Measurements from ENCODE around the gene MAN1B1. TPM values are rescaled to one million over a fixed set of nuclear protein-coding genes. Genes with fewer than 3 reads are reported as not detected.
A peak's percentile ranks its signal among the peaks of the same experiment; 100 is the strongest.

The MAN1B1 gene
- total and polyA plus RNA-seq, 2 donors (not counting 3 experiments of a cell fraction or from before 2014, with no cell fraction given), result 75.3 to 83.3 TPM

DNA sequence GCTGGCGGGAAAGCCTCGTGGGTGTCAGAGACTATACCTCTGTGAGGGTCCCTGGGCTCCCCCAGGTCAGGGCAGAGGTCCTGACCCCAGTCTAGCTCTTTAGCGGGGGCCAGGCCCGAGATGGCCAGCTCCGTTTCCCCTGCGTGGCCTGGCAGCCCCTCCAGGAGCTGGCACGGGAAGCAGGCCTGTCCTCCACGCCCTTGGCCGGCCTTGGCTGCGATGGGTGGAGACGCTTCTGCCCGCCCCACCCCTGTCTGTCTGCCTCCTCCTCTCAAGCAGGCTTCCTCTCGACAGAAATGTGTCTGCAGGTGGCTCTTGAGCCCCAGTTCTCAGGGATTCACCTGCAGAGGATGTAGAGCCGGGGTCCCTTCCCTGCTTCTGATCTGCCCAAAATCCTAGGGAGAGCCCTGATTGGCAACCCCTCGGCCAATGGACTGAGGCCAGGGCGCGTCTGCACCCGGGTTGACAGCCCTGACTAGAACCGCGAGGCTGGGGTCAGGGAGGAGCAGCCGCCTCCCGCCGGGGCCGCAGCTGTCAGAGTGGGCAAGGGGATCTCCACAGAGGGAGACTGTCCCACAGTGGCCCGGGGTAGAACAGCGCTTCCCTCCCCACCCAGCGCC, 49.6 kb downstream of the MAN1B1 start:
- no peak for TF ChIP-seq JUN (IDR thresholded peaks at IDR 0.05; ENCODE audit: borderline replicate concordance, insufficient read depth, insufficient read length, low read depth)
- TF ChIP-seq EZH2 (IDR thresholded peaks at IDR 0.05; ENCODE audit: borderline replicate concordance, low read depth, low read length, severe bottlenecking), result peak; percentile 45
- dilution Hi-C loops (cut with MboI; ENCODE audit: extremely low pct_ligation_motif_present, low sequenced_read_pairs) (no loop called here), intact Hi-C loops (cut with micrococcal nuclease) (no loop called here)
- H3K79me2 ChIP-seq (ENCODE audit: control insufficient read depth, insufficient read depth, low read length), result no peaks in the 10 kb centered on the region
- H3K27me3 ChIP-seq (ENCODE audit: control insufficient read depth in 2 of 2, insufficient read depth in 2 of 2, low read length in 2 of 2), result peaks cover 35 to 36% of the 10 kb centered on the region in 2 experiments
- H3K27ac ChIP-seq (ENCODE audit: insufficient read depth, low read depth, low read length), result no peak overlapping the region
- no peak for DNase-seq (ENCODE audit: low read depth, low spot score)
- ChIA-PET CTCF (interaction anchor here (2.6 kb wide), 1 partner anchor 100 kb away, joined by 10 read pairs; no protein-coding TSS in a partner anchor), POLR2A (interaction anchor here (1.0 kb wide), 1 partner anchor 105 kb away, joined by 3 read pairs; the partner anchor contains the start of gene TUBB4B)
- H4K20me1 ChIP-seq (replicated peaks; ENCODE audit: control insufficient read depth, extremely low read depth, insufficient read depth, low read length), result no peaks in the 10 kb centered on the region
- H3K4me3 ChIP-seq (replicated peaks in 1 of 3; ENCODE audit: insufficient read depth in 1 of 3, low read depth in 1 of 3, low read length in 3 of 3), result no peak overlapping the region
- no peaks in the 10 kb centered on the region for H3K9me1 ChIP-seq (replicated peaks; ENCODE audit: control insufficient read depth, extremely low read depth, insufficient read depth, low read length)
- no peak overlapping the region for H3K4me2 ChIP-seq (ENCODE audit: insufficient read depth, low read length)
- H3K4me1 ChIP-seq (ENCODE audit: control insufficient read depth, extremely low read depth, insufficient read depth, low read length), result no peaks in the 10 kb centered on the region
- H3K36me3 ChIP-seq (ENCODE audit: control insufficient read depth in 2 of 2, extremely low read depth in 1 of 2, insufficient read depth in 2 of 2, low read length in 2 of 2), result no peaks in the 10 kb centered on the region
- H3K9ac ChIP-seq (replicated peaks; ENCODE audit: extremely low read depth, insufficient read depth, low read length), result no peak overlapping the region
- FAIRE-seq, result no peak
- no peak overlapping the region for H2AFZ ChIP-seq (ENCODE audit: low read depth, low read length)
- H3K9me3 ChIP-seq (replicated peaks; ENCODE audit: control insufficient read depth, insufficient read depth, low read length), result no peaks in the 10 kb centered on the region
- BruUV-seq (replicated peaks), result no TSS peak

DNA sequence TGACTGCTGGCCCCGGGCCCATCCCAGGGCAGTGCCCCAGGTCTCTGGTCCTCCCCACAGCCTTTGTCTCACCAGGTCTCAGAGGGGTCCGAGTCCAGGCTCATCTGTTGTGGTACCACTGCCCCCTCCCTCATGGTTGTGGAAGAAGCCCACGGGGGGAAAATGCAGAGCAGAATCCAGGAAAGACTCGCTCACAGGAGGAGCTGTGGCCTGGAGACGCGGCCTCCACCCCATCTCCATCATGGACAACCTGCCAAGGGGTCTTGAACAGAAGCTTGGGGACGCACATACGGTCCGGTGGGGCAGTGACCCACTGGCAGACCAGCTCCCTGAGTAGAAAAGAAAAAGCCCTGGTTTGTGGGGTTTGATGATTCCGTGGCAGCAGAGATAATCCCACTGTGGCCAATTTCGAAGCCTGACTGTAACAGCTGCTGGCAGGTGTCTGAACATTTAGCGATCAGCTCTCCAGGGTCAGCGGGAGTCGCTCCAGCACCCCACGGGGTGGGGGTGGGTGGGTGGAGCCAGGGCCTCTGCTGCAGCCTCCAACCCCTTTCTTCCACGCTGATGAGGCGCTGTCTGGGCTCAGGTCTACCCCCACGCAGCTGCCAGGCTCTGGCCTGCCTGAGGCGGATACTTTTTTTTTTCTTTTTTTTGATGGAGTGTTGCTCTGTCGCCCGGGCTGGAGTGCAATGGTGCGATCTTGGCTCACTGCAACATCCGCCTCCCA, 50.3 kb downstream of the MAN1B1 start:
- ChIA-PET POLR2A (interaction anchor here (1.0 kb wide), 1 partner anchor 104 kb away, joined by 3 read pairs; the partner anchor contains the start of gene TUBB4B), CTCF (interaction anchor here (2.6 kb wide), 1 partner anchor 100 kb away, joined by 10 read pairs; no protein-coding TSS in a partner anchor)
- Histone ChIP-seq H3K4me1 (ENCODE audit: control insufficient read depth, extremely low read depth, insufficient read depth, low read length) (no peaks in the 10 kb centered on the region), H3K79me2 (ENCODE audit: control insufficient read depth, insufficient read depth, low read length) (no peaks in the 10 kb centered on the region), H3K36me3 (ENCODE audit: control insufficient read depth in 2 of 2, extremely low read depth in 1 of 2, insufficient read depth in 2 of 2, low read length in 2 of 2) (no peaks in the 10 kb centered on the region), H3K4me2 (ENCODE audit: insufficient read depth, low read length) (no peak overlapping the region), H3K9me3 (replicated peaks; ENCODE audit: control insufficient read depth, insufficient read depth, low read length) (no peaks in the 10 kb centered on the region), H4K20me1 (replicated peaks; ENCODE audit: control insufficient read depth, extremely low read depth, insufficient read depth, low read length) (no peaks in the 10 kb centered on the region), H3K27me3 (ENCODE audit: control insufficient read depth in 2 of 2, insufficient read depth in 2 of 2, low read length in 2 of 2) (peaks cover 35 to 36% of the 10 kb centered on the region in 2 experiments), H2AFZ (ENCODE audit: low read depth, low read length) (no peak overlapping the region), H3K9ac (replicated peaks; ENCODE audit: extremely low read depth, insufficient read depth, low read length) (no peak overlapping the region), H3K9me1 (replicated peaks; ENCODE audit: control insufficient read depth, extremely low read depth, insufficient read depth, low read length) (no peaks in the 10 kb centered on the region), H3K27ac (ENCODE audit: insufficient read depth, low read depth, low read length) (no peak overlapping the region), H3K4me3 (replicated peaks in 1 of 3; ENCODE audit: insufficient read depth in 1 of 3, low read depth in 1 of 3, low read length in 3 of 3) (no peak overlapping the region)
- TF ChIP-seq POLR2A (IDR thresholded peaks at IDR 0.05; ENCODE audit: low read depth, low read length) (no peak), GATA2 (IDR thresholded peaks at IDR 0.05; ENCODE audit: insufficient read depth, insufficient read length, low read depth, low read length) (no peak), FOS (IDR thresholded peaks at IDR 0.05; ENCODE audit: borderline replicate concordance, insufficient read depth, low read length) (no peak), POLR2AphosphoS5 (IDR thresholded peaks at IDR 0.05; ENCODE audit: insufficient read depth, low read depth, low read length) (no peak), JUN (IDR thresholded peaks at IDR 0.05; ENCODE audit: borderline replicate concordance, insufficient read depth, insufficient read length, low read depth) (no peak), EZH2 (IDR thresholded peaks at IDR 0.05; ENCODE audit: borderline replicate concordance, low read depth, low read length, severe bottlenecking) (no peak), MYC (IDR thresholded peaks at IDR 0.05; ENCODE audit: low read depth, low read length) (no peak)
- TF ChIP-seq, protein P1, sequence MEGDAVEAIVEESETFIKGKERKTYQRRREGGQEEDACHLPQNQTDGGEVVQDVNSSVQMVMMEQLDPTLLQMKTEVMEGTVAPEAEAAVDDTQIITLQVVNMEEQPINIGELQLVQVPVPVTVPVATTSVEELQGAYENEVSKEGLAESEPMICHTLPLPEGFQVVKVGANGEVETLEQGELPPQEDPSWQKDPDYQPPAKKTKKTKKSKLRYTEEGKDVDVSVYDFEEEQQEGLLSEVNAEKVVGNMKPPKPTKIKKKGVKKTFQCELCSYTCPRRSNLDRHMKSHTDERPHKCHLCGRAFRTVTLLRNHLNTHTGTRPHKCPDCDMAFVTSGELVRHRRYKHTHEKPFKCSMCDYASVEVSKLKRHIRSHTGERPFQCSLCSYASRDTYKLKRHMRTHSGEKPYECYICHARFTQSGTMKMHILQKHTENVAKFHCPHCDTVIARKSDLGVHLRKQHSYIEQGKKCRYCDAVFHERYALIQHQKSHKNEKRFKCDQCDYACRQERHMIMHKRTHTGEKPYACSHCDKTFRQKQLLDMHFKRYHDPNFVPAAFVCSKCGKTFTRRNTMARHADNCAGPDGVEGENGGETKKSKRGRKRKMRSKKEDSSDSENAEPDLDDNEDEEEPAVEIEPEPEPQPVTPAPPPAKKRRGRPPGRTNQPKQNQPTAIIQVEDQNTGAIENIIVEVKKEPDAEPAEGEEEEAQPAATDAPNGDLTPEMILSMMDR (IDR thresholded peaks at IDR 0.05; ENCODE audit: extremely low read depth in 1 of 2, insufficient read depth in 1 of 2, low read depth in 1 of 2, low read length in 2 of 2), result no peak
- TF ChIP-seq, protein P2, sequence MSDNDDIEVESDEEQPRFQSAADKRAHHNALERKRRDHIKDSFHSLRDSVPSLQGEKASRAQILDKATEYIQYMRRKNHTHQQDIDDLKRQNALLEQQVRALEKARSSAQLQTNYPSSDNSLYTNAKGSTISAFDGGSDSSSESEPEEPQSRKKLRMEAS (IDR thresholded peaks at IDR 0.05; ENCODE audit: insufficient read depth, insufficient read length), result no peak
- intact Hi-C loops (cut with micrococcal nuclease) (no loop called here), dilution Hi-C loops (cut with MboI; ENCODE audit: extremely low pct_ligation_motif_present, low sequenced_read_pairs) (no loop called here)
- DNase-seq (ENCODE audit: low read depth, low spot score) (no peak), FAIRE-seq (no peak)
- BruUV-seq (replicated peaks), result no TSS peak

Data from endothelial cell of umbilical vein (primary cell).